Neural crest cell (in vitro differentiated cells): Measurements from ENCODE around the gene SLC25A22. TPM values are rescaled to one million over a fixed set of nuclear protein-coding genes. Genes with fewer than 3 reads are reported as not detected.

Source experiments
- DNase-seq: peaks from one replicate; pipeline ENCODE4 v3.0.0; 2021; ENCODE audit warnings: low read depth, mixed read lengths, low spot score
- H3K27ac Mint-ChIP-seq: one replicate; pipeline ENCODE4 v1.8.0; 2021; ENCODE audit warnings: mild to moderate bottlenecking, mixed read lengths; ENCODE audit not compliant: unreplicated experiment
- H3K27me3 Mint-ChIP-seq: 2 replicates; pipeline ENCODE4 v1.8.0; 2021; ENCODE audit warnings: low read depth, mild to moderate bottlenecking, mixed read lengths
- H3K36me3 Mint-ChIP-seq: 2 replicates; pipeline ENCODE4 v1.8.0; 2021; ENCODE audit warnings: low read depth, mild to moderate bottlenecking, mixed read lengths
- H3K4me1 Mint-ChIP-seq: 2 replicates; pipeline ENCODE4 v1.8.0; 2021; ENCODE audit warnings: mixed read lengths
- H3K4me3 Mint-ChIP-seq: one replicate; pipeline ENCODE4 v1.8.0; 2021; ENCODE audit warnings: mild to moderate bottlenecking, mixed read lengths
- H3K9me3 Mint-ChIP-seq: 2 replicates; pipeline ENCODE4 v1.8.0; 2021; ENCODE audit warnings: mixed read lengths
- CTCF ChIP-seq: fragments of 200-600 bp; sonication (generic); conservative IDR thresholded peaks from 2 replicates; pipeline ENCODE4 v1.5.0; 2021; ENCODE audit warnings: antibody characterized with exemption, mild to moderate bottlenecking
- total RNA-seq: library from RNA; stranded (reverse); gene quantifications from 2 replicates; pipeline ENCODE4 v1.2.1, GENCODE V29; 2021

Gene SLC25A22
- total RNA-seq, 1 donor from 2014 or later, result 54.6 TPM

DNA sequence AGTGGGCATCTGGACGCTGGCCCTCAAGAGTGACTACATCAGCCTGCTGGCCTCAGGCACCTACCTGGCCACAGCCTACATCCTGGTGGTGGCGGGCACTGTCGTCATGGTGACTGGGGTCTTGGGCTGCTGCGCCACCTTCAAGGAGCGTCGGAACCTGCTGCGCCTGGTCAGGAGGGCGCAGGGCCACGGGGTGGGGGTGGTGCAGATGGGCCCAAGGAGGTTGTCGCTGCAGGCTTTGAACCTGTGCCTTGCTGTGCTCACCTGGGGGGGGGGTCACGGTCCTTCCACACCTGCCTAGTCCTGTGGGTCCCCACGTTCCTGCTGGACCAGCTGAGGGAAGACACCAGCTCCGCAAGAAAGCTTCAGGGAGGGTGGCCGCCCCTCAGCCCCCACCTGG, 38.2 kb upstream of the SLC25A22 start:
- no peak for TF ChIP-seq CTCF
- H3K4me1 Mint-ChIP-seq, result peaks cover 17% of the 10 kb centered on the region
- H3K36me3 Mint-ChIP-seq, result peaks cover 5% of the 10 kb centered on the region

DNA sequence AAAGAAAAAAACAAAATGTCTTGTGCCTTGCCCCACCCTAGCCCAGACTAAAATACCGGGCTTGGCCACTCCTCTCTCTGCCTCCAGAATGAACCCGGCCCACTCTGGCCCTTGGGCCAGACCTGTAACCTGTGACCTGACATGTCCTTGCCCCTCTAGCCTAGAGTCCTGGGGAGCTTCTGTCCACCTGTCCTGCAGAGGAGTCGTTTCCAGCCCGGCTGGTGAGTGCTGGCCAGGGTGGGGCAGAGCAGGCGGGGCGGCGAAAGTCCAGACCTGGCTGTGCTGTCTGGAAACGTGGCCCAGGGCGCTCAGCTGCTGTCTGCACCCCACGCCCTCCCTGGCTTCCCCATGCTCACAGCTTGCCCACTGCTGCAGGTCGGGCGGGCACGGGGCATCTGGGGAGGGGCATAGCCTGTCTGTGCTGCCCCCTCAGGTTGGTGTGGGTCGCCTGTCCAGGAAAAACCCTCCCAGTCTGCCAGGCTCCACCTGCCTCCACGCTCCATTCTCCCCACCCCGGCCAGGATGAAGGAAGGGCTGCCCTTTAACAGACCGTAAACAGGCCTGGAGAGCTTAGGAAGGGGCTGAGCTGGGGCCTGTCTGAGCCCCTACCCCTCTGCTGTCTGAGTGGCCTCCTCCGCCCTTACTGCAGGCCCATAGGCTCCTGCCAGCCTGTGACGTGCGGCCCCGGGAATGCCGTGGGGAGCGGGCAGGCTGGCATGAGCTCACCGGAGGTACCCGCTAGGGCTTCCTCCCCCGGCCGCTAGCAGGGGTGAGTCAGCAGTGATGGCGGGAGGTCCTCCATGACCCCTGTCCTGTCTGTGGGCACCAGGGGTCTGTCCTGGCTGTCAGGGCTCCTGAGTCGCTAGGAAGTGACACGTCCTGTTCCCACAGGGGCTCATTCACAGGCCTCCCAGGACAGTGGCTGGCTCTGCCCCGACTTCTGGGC, 36.6 kb upstream of the SLC25A22 start:
- Mint-ChIP-seq H3K27me3 (peaks cover 30% of the 10 kb centered on the region), H3K4me1 (peaks cover 7% of the 10 kb centered on the region), H3K36me3 (no peaks in the 10 kb centered on the region), H3K4me3 (peak overlapping the region; percentile 83), H3K27ac (no peak overlapping the region), H3K9me3 (no peaks in the 10 kb centered on the region)
- no peak for TF ChIP-seq CTCF
- DNase-seq, result no peak

More for the DNA sequence above, 38.2 kb upstream of the SLC25A22 start:
- Mint-ChIP-seq H3K27me3 (peaks cover 15% of the 10 kb centered on the region), H3K9me3 (no peaks in the 10 kb centered on the region), H3K27ac (no peak overlapping the region), H3K4me3 (peak overlapping the region; percentile 12)
- DNase-seq, result no peak

DNA sequence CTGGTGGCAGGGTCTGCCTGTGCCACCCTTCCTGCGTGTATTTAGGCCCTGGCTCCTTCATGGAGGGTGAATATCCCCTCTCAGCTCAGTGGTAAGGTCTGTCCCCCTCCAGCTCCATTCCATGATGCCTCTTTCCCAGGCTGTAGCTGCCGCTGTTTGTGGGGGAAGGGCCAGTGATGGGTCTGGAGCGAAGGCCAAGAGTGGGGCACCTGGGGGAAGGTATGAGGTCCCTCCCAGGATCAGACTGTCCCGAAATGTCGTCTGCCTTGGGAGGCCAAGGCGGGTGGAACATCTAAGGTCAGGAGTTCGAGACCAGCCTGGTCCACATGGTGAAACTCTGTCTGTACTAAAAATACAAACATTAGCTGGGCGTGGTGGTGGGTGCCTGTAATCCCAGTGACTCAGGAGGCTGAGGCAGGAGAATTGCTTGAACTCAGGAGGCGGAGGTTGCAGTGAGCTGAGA, 35.8 kb upstream of the SLC25A22 start:
- DNase-seq, result no peak
- no peak overlapping the region for H3K27ac Mint-ChIP-seq
- peaks cover 38% of the 10 kb centered on the region for H3K27me3 Mint-ChIP-seq
- peaks cover 15% of the 10 kb centered on the region for H3K4me1 Mint-ChIP-seq
- no peaks in the 10 kb centered on the region for H3K9me3 Mint-ChIP-seq
- no peak for TF ChIP-seq CTCF
- H3K4me3 Mint-ChIP-seq, result peak overlapping the region; percentile 83
- H3K36me3 Mint-ChIP-seq, result no peaks in the 10 kb centered on the region

DNA sequence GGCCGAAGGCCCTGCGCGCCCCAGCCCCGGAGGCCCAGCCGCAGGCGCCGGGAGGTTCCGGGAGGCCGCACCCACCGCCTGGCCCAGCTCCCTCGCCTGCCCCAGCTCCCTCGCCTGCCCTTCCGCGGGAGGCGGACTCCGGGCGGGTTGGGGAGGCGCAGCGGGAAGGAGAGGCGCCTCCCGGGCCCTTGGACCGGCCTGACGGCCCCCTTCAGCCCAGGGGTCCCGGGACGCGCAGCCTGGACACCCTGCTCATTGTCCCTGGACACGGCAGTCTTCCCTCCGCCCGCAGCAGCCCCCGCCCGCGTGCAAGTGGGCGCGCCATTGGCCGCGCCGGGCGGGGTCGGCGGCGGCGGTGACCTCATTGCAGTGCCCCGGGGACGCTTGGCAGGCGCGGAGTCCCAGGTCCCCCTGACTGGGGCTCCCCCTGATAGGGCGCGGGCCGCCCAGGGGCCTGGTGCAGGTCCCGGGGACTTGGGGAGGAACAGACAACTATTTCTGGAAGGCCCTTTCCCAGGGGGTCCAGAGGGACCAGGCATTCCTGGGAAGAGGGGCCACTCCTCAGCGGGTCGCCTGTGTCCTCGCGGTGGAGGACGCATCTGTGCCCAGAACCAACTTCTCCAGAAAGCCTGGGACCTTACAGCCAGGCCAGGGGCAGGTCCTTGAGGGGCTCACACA, 35.2 kb upstream of the SLC25A22 start:
- H3K4me3 Mint-ChIP-seq, result peak overlapping the region; percentile 83
- no peak overlapping the region for H3K27ac Mint-ChIP-seq
- H3K4me1 Mint-ChIP-seq, result peaks cover 20% of the 10 kb centered on the region
- no peaks in the 10 kb centered on the region for H3K36me3 Mint-ChIP-seq
- H3K9me3 Mint-ChIP-seq, result no peaks in the 10 kb centered on the region
- no peak for TF ChIP-seq CTCF
- DNase-seq, result no peak
- peaks cover 44% of the 10 kb centered on the region for H3K27me3 Mint-ChIP-seq

DNA sequence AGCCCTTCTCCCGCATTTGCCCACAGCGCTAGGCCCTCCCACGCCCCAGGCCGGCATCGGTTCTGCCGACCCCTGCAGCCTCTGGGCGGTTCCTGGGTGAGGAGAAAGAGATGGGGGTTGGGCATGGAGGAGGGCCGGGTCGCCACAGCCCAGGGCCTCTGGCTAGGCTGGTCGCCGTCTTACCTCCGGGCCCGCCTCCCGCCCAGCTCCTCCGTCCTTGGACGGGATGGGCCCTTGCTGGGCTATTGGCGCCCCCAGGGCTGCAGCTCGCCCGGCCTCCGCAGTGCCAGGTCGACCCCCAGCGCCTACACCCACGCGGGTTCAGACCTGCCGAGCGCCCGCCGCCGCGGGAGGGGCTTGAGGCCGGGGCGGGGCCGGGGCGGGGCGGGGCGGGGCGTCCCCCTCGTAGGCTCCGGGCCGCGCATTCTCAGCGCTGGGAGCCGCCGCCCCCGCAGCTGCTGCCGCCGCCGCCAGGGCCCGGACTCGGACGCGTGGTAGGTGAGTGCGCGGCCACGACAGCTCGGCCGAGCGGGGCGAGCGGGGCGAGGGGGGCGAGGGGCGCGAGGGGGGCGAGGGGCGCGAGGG, 34.5 kb upstream of the SLC25A22 start, which contains the start of gene CD151:
TSS of gene CD151 (plus strand) at position 424 of the 585 bp plus-strand sequence. CDS start 3,118 bp downstream, outside the sequence.
- H3K4me3 Mint-ChIP-seq, result peak within 1 kb of the TSS; percentile 83
- no peak for TF ChIP-seq CTCF
- no peak within 1 kb of the TSS for H3K27ac Mint-ChIP-seq
- H3K4me1 Mint-ChIP-seq, result peaks cover 26% of the 10 kb centered on the region
- H3K36me3 Mint-ChIP-seq, result no peaks in the 10 kb centered on the region
- DNase-seq, result no peak
- peaks cover 50% of the 10 kb centered on the region for H3K27me3 Mint-ChIP-seq
- no peaks in the 10 kb centered on the region for H3K9me3 Mint-ChIP-seq
